Measurements from ENCODE around the gene SCAF1.
A peak's percentile ranks its signal among the peaks of the same experiment; 100 is the strongest.
"Not testable (repeated sequence)": the region's sequence is repeated elsewhere in the genome, so short reads cannot be mapped to it uniquely, and the experiment has no call there.

The SCAF1 gene

DNA sequence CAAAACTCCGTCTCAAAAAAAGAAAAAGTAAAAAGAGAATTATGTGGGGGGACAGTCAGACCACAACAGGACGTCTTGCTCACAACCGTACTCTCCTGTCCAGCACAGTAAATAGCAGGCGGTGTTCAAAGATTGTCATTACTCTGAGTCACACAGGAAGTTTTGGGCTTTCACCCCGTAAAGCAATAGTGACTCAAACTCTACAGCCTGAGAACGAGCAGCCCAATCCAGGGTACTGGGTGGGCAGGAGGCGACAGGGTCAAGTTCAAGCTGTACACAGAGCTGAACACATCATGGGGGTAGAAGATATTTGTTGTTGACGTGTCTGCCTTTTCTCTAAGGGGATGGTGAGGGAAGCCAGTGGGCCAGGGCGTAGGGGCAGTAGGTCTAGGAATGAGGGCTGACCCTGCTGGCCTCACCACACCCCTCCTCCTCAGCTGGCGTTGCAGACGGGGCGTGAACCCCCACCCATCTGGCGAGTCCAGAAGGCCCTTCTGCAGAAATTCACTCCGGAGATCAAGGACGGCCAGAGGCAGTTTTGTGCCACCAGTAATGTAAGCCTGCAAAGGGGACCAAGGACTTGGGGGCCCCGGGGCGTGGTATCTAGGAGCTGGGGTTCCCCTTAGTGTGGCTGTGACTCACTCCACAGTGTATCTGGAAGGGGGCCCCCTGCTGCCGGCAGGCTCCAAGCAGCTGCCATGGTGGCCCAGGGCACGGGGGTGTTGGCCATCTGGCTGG lies 27.7 kb upstream of the SCAF1 start:
- DNase-seq = no peak

DNA sequence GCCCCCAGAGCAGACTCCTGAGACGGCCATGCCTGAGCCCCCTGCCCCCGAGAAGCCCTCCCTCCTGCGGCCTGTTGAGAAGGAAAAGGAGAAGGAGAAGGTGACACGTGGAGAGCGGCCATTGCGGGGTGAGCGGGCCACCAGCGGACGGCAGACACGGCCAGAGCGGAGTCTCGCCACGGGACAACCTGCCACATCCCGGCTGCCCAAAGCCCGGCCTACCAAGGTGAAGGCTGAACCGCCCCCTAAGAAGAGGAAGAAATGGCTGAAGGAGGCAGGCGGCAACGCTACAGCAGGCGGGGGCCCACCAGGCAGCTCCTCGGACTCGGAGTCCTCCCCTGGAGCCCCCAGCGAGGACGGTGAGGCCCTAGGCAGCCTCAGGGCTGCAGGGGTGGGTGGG lies 26.1 kb upstream of the SCAF1 start:
- DNase-seq = no peak

DNA sequence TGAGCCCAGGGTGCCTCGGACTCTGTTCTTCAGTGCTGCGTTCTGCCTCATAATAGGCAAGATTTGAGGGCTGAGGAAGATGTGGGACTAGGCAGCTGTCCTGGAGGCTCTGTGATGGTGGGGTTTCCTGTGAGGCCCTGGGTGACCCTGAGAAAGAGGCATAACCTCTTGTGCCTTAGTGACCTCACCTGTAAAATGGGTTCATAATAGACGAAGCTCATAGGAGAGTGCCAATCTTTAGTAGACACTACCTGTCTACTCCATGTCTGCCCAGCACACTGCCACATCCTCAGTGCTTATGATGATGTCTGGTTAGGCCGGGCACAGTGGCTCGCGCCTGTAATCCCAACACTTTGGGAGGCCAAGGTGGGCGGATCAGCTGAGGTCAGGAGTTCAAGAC lies 25.5 kb upstream of the SCAF1 start:
- no peak for DNase-seq

DNA sequence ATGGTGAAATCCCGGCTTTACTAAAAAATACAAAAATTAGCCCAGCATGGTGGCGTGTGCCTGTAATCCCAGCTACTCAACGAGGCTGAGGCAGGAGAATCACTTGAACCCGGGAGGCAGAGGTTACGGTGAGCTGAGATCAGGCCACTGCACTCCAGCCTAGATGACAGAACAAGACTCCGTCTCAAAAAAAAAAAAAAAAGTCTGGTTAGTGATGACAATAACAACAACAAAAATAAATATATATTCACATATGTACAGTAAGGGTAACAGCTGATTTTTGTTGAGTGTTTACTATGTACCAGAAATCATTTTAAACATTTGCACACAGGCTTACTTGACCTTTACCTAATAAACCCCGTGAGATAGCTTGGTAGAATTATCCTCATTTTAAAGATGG lies 25.1 kb upstream of the SCAF1 start:
- DNase-seq = no peak

DNA sequence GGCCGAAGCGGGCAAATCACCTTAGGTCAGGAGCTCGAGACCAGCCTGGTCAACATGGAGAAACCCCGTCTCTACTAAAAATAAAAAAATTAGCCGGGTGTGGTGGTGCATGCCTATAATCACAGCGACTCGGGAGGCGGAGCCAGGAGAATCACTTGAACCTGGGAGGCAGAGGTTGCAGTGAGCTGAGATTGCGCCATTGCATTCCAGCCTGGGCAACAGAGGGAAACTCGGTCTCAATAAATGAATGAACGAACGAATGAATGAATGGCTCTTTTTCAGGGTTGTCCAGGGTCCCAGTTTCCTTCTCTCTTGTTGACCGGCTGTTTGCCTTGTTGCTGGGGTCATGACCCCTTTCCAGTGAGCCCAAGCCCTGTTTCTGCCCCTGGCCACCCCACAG lies 24.1 kb upstream of the SCAF1 start:
- not testable (repeated sequence) for DNase-seq

DNA sequence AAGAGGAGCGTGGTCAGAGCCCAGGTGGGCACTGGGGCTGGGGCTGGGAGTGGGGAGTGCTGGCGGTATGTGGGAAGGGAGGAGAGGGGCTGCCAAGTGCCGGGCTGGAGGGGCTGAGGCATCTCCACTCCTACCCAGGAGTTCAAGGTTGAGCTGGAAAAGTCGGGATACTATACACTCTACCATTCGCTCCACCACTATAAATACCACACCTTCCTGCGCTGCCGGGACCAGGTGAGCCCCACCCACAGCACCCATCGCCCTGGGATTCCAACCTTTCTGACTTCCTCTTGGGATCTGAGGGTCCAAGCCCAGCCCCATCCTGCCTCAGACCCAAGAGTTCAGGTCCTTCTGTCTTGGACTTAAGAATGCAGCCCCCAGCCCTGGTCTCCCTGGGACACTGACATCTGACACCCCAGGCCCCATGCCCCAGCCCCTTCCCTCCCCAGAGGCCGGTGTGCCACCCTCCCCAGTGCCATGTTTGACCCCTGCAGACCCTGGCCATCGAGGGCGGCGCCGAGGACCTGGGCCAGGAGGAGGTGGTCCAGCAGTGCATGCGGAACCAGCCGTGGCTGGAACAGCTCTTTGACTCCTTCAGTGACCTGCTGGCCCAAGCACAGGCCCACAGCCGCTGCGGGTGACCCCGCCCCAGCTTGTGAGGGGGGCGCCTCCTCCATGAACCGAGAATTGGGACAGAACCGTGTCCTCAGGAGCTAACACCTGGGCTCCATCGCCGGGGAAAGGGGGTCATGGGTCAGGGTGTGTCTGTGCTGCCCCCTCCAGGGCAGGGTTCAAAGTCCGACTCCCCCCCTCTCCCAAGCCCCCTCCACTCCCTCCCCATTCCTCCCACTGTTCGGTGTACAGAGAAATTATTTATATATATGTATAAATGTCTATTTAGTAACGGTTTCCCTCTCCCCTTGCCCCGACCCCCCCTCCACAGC lies 16.8 kb upstream of the SCAF1 start:
- DNase-seq = no peak

DNA sequence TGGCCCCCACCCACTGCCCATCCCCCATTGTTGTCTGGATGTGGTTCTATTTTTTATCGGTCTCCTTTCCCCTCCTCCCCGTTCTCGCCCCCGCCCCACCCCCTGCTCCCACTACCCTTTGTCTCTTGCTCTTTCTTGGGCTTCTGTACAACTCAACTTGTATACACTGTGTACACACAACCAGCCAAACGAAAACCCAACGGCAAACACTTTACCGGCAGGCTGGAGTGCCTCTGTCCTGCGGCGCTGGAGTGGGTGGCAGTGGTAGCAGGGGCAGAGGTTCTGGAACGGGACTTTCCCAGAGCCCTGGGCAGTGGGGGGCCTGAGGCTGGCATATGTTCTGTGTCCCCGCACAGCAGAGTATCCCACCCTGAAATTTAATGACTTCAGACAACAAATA lies 15.8 kb upstream of the SCAF1 start:
- no peak for DNase-seq

DNA sequence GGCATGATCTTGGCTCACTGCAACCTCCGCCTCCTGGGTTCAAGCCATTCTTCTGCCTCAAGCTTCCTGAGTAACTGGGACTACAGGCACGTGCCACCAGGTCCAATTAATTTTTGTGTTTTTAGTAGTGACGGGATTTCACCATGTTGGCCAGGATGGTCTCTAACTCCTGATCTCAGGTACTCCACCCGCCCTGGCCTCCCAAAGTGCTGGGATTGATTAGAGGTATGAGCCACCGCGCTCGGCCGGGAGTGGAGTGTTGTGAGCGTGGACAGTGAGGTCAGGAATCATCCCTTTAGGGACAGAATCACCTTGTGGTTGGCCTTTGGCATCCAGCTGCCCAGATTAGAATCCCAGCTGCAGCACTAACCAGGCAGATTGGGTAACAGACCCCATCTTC lies 12.3 kb upstream of the SCAF1 start:
- DNase-seq = no peak

DNA sequence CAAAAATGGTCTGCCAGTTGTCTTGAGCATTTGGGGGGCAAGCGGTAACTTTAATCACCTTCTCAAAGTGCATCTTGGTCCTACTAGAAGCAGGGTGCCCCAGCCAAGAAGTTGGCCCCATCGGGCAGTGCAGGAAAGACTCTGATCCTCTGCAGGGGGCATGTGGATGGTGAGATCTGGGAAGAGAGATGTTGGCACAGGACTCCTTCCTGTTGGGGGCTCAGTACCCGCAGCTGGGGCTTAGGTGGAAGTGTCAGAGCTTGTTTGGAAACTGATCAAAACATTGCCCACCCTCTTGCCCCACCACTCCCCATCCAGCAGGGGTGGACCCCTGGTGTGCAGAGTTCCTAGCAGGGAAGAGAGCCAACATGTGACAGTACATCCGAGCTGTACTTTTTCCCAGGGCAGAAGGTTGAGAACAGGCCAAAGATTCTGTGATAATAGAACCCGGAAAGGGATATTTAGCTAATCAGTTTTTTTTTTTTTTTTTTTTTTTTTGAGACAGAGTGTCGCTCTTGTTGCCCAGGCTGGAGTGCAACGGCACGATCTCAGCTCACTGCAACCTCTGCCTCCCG lies 10.9 kb upstream of the SCAF1 start:
- DNase-seq = no peak

DNA sequence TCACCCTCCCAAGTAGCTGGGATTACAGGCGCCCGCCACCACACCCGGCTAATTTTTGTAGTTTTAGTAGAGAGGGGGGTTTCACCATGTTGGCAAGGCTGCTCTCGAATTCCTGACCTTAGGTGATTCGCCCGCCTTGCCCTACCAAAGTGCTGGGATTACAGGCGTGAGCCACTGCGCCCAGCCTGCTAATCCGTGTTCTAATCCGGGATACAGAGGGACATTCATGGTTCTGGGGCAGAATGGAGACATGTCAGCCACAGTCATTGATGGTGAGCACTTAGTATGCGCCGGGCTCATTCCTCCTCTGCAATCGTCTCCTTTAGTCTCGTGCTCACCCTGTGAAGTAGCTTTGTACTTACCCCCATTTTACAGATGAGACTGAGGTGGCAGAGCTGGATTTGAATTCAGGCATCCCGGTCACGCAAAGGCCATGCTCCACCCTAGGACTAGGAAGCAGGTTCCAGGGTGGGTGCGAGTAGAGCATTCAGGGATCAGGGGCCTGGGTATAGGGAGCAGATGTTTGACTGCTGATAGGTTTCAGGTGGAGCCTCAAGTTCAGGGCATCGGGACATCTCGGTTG lies 10.3 kb upstream of the SCAF1 start:
- no peak for DNase-seq

DNA sequence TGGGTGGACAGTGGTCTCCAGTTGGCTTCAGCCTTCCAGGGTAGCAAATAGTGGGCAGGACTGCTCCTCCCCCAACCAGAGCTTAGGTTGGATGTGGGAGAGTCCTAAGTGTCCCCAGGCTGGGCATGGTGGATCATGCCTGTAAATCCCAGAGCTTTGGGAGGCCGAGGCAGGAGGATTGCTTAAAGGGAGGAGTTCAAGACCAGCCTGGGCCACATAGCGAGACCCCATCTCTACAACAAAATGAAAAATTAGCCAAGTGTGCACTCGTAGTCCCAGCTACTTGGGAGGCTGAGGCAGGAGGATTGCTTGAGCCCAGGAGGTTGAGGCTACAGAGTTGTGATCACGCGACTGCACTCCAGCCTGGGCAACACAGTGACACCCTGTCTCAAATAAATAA lies 9.4 kb upstream of the SCAF1 start:
- no peak for DNase-seq

DNA sequence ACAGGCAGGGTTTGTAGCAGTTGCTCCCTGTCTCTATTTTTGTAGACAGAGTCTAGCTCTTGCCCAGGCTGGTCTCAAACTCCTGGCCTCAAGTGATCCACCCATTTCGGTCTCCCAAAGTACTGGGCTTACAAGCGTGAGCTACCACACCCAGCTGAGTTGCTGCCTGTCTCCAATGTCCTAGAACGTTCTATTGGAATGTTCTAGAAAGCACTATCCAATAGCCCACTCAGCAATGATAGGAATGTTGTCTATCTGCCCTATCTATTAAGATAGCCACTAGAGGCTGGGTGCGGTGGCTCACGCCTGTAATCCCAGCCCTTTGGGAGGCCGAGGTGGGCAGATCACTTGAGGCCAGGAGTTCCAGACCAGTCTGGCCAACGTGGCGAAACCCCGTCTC lies 8.7 kb upstream of the SCAF1 start:
- not testable (repeated sequence) for DNase-seq

DNA sequence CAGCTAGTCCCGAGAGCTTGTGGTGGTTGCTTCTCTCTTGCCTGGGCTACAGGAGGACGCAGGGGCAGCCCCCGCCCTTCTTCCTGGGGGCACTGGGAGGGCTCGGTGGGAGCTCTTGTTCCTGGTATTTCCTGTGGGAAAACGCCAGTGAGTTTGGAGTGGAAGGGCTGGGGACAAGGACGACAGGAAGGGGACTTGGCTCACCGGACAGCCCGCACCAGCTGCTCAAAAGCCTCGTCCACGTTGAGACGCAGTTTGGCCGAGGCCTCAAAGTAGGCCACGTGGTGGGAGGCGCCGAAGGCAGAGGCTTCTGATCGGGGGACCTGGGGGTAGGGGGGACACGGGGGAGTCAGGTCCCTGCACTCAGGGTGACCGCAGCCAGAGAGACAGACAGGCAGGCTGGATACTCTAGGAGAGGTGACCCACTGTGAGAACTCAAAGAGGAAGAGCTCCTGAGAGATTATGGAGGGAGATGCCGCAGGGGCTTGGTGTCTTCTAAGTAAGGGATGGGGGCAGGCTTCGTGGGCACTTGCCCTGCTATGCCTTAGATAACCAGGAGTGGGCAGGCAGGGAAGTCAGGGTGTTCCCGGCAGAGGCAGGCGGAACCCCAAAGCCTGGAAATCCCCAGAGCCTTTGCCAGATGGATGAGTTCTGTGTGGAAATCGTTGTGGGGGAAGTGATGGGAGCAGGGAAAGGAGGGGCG lies 6.3 kb upstream of the SCAF1 start:
- DNase-seq = peak; percentile 52

DNA sequence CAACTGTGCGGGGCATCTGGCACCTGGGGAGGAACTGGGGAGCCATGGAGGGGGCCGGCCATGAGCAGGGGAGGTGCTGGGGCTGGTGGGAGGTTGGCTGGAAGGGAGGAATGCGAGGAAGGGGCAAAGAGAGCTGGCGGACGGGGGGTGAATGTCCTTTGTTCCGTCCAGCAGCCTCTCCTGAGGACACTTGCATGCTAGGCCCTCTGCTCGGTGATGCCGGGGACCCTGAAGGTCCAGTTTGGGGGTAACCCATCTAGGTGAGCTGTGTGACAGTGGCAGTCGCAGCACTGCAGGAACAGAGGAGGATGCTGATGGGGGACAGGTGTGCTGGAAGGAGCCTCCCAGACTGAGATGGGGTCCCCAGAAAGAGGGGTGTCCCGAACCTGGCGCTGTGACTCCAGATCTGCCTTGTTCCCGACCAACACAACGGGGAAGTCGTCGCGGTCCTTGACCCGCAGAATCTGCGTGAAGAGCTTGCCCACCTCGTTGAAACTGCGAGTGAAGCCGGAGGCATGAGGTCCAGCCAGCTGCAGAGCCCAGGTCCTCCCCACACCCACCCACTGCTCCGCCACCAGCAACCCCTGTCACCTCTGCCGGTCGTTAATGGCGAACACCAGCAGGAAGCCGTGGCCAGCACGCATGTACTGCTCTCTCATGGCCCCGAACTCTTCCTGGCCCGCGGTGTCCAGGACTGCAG lies 5.6 kb upstream of the SCAF1 start:
- DNase-seq = no peak

DNA sequence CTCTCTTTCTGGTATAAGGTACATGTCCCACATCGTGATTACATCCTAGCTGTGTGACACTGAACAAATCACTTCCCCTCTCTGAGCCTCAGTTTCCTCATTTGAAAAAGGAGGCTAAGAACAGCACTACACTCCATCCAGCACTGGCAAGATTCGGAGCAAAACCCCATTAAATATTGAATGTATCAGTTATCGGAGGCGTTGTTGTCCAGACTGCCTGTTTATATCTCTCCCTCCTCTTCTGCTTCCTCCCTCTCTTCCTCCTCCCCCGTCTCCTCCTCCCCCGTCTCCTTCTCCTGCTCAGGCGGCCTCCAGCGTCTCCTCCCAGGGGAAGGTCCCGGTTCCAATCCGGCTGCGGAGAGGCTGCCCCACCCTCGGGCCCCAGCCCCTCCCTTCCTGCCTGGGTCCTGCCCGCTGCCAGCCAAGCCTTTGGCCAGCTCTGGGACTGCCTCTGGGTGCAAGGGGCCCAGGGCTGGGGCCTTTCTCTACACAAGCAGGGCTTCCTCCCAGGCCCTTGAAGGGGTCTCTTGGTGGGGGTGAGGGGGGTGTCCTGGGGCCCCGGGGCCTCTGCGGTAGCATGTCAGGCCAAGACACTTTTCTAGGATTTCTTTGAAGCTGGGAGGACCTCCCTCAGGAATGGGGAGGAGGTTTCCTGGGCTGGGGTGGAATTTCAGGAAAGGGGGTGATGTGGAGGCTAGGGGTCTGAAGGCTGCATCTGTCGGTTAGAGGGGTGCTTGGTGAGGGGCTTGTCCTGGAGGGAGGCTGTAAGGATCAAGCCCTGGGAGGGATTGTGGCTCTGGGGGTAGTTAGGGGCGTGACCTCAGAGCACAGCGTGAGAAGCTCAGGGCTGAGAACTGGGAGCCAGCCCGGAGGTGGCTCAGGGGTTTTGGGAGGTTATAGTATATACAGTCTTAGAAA lies 3.9 kb upstream of the SCAF1 start:
- DNase-seq = peak; percentile 90

DNA sequence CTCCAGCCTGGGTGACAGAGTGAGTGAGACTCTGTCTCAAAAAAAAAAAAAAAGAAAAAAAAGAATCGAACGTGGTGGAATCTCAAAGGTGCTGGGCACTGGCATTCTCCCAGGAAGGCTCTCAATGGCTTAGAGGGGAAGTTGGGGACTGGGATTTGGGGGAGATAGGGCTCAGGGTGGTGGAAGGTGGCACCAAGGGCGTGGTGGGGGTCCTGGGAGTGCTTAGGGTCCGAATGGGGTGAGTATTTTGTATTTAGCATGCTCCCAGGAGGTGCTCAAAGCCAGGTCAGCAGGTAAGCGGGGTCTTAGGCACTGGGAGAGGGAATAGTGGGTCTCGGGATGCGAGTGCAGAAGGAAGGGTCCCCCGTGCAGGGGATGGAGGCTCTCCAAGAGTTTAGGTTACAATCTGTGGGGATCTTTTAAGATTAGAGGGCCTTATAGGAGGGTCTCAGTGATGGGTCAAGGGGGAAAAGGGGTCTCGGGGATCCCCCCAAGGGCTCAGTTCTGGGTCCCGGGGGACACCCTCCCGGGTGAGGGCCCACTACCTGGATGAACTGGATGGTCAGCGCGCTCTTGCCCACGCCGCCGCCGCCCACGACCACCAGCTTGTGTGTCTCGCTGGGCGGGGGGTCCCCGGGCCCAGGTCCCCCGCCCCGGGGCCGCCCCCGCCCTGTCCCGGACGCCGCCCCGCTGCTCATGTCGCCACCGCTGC lies 2.5 kb upstream of the SCAF1 start:
- no peak for DNase-seq

DNA sequence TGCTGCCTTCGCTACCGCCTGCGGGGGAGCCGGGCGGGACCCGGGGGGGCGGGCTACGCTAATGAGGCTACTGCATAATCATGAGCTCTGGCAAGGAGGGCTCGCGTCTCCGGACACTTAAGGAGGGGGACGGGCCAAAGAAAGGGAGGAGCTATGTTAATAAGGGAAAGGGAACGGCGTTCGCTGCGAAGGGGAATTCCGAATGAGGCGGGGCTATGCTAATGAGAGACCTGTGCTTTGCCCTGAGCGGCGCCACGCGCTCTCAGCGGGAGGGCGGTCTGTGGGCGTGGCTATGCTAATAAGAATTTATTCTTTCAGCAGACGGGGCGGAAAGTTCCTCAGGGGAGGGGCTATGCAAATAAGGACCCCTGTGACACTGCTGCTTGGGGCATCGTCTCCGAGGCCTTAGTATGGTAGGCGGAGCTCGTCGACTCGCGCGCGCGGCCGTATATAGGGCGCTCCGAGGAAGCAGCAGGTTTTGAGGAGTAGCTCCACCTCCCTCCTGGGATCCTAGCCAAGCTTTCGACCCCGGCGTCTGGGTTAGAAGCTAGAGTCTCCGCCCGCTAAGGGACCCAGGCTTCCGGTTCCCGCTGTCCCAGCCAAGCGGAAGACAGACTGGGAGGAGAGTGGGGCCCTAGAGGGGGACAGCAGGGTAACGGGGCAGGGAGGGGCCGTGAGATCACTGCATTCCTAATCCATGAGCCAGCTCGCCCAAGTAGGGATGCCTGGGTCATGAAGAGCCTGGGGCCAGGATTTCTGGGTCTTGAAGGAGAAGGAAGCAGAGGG lies 1.7 kb upstream of the SCAF1 start, which contains the start of gene RRAS:
Gene RRAS, minus strand, starts transcription at position 31 of the 786 bp plus-strand sequence. CDS start 45 bp downstream, outside the sequence.
- peak; percentile 100 for DNase-seq

DNA sequence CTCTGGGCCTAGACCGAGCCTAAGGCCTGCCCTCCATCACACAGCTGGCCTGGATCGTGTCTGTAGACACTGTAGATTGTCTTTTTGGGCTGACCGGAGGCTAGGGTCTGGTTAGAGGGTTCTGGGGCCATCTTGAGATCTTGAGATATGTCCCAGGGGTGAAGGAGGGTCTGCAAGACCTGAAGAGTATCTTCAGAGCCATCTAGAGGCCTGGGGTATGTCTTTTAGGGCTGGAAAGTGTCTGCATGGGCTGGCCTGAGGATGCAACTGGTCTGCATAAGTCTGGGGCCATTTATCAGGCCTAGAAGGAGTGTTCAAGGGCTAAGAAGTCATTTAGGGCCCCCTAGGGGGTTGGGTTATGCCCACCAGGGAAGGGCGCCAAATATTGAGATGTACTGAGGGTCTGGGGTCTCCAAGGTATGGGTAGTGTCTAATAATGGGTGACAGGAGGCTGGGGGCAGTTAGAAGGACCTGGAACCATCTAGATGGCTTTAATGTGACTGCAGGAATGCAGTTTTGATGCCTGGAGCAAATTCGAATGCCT lies 555 bp downstream of the SCAF1 start:
- no peak for DNase-seq

DNA sequence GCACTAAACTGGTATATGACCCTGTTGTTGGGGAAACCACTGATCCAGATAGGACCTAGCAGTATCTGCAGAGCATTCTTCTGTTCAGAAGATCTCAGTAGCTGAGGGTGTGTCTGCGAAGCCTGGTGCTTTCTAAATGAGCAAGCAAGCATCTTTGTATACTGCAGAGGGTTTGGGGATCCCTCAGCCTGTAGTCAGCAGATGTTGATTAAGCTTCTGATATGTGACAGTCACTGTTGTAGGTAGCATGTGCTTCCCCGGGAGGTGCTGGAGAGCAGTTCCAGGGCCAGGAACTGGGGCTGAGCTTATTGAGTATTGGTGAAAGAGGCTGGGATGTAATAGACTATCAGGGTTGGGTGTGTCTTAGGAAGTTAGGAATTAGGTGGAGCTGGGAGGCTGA lies 1.5 kb downstream of the SCAF1 start:
- no peak for DNase-seq

All from NCI-H226 (cell line).